GM19240 (cell line): ENCODE measurements around the gene DNMT3B.
"Not testable (repeated sequence)": the region's sequence is repeated elsewhere in the genome, so short reads cannot be mapped to it uniquely, and the experiment has no call there.

ENCODE experiments used
- DNase-seq: peaks from one replicate; pipeline ENCODE4 v3.0.0; 2011; ENCODE audit warnings: low spot score; ENCODE audit not compliant: insufficient read length

Gene DNMT3B

GRCh38 chr20:32761831-32762753, at the start of gene DNMT3B:
DNMT3B (plus strand) TSS chr20:32762385; CDS start chr20:32780324, 17,939 bp downstream.
- no peak for DNase-seq

GRCh38 chr20:32718749-32719348, 43.3 kb upstream of the DNMT3B start:
- DNase-seq = no peak

- DNase-seq = no peak
Measured at GRCh38 chr20:32727683-32728082, 34.5 kb upstream of the DNMT3B start.

GRCh38 chr20:32728435-32728834, 33.8 kb upstream of the DNMT3B start:
- DNase-seq = not testable (repeated sequence)

GRCh38 chr20:32729334-32729733, 32.9 kb upstream of the DNMT3B start:
- DNase-seq = not testable (repeated sequence)

- DNase-seq = no peak
Measured at GRCh38 chr20:32731882-32732266, 30.3 kb upstream of the DNMT3B start.

GRCh38 chr20:32737371-32738223, 24.6 kb upstream of the DNMT3B start:
- DNase-seq = no peak

- DNase-seq = no peak
Measured at GRCh38 chr20:32741151-32741550, 21.0 kb upstream of the DNMT3B start.

- DNase-seq = no peak
Measured at GRCh38 chr20:32742322-32743236, 19.6 kb upstream of the DNMT3B start.

GRCh38 chr20:32743237-32744112, 18.7 kb upstream of the DNMT3B start, which contains the start of gene COMMD7:
COMMD7 (minus strand) TSS chr20:32743467; CDS start chr20:32743391, 76 bp downstream.
- no peak for DNase-seq

GRCh38 chr20:32749914-32750637, 12.1 kb upstream of the DNMT3B start:
- DNase-seq = no peak

- no peak for DNase-seq
Measured at GRCh38 chr20:32751293-32751692, 10.9 kb upstream of the DNMT3B start.

GRCh38 chr20:32751702-32752457, 10.3 kb upstream of the DNMT3B start:
- no peak for DNase-seq

GRCh38 chr20:32752458-32753250, 9.5 kb upstream of the DNMT3B start:
- DNase-seq = no peak

- no peak for DNase-seq
Measured at GRCh38 chr20:32753731-32754130, 8.5 kb upstream of the DNMT3B start.

- DNase-seq = no peak
Measured at GRCh38 chr20:32756156-32756555, 6.0 kb upstream of the DNMT3B start.

GRCh38 chr20:32761417-32761830, 761 bp upstream of the DNMT3B start:
- DNase-seq = no peak
